HUDEP-2 (cell line): ENCODE data around the gene TPD52L2.
"Not testable (repeated sequence)": the region's sequence is repeated elsewhere in the genome, so short reads cannot be mapped to it uniquely, and the experiment has no call there.

Source experiments
- DNase-seq, 76 experiments: peaks; one replicate each; lab custom pipeline; 2025; ENCODE audit not compliant: unreplicated experiment in 76 of 76; lab: John Stamatoyannopoulos, UW

TPD52L2 gene

DNA sequence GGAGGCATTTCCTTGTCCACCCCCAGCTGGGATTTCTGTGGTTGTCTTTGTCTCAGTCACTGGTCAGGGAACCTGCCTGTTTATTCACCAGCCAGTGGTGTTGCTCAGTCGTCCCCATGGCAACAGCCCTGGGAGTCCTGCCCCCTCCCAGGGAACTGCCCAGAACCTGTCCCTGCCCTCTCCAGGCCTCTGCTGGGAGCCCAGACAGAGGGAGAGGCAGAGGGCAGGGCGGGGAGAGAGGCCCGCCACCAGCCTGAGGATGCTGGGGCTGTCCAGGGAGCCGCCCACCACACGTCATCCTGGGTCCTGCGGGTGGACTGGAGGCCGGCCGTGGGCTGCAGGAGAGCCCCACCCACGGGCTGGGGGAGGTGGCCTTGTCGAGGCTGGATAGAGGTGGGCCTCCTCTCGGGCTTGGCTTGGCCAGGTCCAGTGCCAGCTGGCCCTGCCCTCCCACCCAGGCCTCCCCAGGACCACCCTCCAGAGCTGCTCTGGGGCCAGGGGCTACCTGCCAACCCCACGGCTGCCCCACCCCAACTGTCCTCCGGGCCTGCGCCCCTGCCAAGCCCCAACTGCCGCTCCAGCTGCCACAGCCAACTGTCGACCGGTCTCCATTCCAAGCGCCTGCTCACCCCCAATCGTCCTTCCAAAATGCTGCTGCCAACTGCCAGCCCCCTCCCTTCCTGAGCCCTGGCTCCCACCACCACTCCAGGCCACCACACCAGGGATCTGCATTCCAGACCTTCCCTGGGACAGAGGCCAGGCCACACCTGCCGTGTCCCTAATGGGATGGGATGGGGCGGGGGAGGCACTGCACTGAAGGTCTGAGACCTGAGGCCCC, 29.8 kb upstream of the TPD52L2 start:
- peak in 52 of 76 experiments; percentile 5 to 86 (median 34) for DNase-seq

DNA sequence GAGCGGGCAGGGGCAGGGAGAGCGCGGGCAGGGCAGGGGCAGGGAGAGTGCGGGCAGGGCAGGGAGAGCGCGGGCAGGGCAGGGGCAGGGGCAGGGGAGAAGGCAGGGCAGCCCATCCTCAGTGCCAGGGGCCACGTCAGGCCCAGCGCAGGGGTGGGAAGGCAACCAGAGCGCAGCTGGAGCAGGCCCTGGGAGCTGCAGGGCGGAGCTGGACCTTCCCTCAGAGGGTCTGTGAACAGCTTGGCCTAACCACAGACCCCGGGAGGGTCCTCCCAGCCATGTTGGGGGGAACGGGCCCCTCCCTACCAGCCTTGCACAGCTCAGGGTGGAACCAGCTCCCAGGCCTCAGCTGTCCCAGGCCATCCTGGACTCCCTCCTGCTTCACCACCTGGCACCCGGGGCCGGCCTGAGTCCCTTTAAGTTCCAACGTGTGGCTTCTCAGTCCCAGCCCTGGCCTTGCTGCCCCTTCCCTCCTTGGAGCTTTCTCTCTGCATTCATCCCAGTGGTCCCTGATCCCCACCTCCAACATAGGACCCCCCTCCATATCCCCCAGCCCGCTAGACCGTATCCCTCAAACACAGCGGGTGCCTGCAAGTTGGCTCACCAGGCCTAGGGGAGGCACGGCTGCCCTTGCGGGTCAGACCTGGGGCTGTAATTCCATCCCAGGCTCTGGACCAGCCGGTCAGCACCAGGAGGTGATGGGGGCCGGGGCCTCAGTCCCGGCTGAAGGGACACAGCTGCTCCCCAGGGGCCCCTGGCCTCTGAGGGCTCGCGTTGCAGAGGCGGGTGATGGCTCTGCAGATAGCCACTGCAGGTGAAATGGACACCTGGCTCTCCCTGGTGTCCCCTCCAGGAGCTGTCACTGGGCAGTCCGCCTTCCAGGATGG, 28.4 kb upstream of the TPD52L2 start:
- no peak for DNase-seq

DNA sequence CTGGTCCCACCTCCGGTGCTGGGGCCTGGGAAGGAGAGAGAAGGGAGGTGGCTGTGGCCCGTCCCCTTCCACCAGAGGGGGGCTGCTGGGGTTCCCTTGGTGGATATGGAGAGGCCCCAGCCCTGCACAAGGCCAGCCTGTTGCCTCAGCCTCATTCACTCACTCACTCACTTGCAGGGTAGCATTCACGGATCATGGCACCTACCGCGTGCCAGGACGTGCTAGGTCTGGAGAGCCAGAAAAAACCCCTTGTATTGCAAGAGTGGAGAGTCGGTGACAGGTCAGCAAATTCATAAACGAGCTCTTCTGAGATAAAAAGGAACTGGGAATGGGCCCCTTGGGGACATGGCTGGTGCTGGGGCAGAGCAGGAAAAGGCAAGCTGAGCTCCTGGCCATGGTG, 27.6 kb upstream of the TPD52L2 start:
- no peak for DNase-seq

DNA sequence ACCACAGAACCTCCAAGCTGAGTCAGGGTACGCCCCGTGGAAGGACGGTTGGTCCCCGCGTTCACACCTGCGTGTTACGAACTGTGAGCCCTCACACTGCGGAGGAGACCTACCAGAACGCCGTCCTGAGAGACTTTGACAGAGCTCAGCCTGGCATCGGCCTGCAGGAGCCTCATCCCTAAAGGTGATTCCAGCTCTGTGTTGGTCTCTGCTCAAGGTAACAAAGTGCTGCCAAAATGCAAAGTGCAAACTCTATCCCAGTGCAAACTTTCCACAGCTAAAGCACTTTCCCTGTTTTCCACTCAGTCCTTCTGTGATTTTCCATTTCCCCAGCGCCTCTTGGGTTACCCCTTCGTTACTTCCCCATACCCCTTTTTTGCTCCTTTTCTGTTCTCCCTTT, 25.4 kb upstream of the TPD52L2 start:
- no peak for DNase-seq

DNA sequence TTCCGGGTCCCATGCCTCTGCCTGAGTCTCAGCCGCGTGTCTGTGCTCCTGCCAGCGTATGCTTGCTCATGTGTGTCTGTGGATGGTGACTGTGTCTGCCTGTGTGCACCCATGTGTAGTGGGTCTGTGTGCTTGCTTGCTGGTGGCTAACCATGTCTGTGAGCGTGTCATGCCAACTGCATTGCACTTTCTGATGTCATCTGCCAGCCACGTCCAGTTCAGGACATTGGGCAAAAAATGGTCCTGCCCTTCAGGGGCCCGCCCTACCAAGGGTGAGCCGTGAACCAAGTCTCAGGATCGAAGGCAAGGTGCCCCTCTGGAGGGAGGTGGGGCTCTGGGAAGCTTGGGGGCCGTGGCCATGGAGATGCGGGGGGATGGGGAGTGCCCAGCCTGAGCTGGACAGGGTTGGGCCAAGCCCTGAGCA, 24.7 kb upstream of the TPD52L2 start:
- no peak for DNase-seq

DNA sequence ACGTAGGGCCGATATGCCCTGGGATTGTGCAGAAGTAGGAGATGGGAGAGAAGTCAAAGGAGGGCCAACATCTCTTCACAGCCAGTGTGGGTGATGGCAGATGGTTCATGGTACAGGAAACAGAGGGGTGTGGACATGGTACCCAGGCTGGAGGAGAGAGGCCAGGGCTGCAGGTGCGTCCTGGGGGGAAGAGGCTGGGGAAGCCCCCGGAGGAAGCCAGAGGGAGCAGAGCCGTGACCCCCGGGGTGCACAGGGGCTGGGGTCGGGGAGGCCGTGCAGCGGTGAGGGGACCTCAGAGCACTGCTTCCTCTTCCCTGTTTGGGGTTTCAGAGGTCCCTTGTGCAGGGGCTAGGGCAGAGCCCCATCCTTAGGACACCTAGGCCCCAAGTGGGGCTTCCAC, 22.8 kb upstream of the TPD52L2 start:
- DNase-seq = no peak

DNA sequence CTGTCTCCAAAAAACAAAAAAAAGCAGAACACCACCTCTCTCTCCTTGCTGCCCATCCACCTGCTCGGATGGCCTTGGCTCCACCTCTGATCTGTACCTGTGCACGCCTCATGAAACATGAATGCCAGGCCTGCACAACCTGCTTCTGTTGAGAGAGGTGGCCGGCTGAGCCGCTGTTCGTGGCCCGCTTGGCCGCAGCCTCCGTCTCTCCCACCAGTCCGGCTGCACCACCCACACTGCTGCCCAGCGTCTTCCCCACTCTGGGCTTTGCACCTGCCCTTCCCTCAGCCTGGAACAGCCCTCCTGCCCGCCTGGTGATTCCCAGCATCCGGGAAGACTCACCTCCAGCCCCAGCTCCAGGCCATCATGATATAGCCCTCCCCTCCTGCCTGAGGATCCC, 21.8 kb upstream of the TPD52L2 start:
- no peak for DNase-seq

DNA sequence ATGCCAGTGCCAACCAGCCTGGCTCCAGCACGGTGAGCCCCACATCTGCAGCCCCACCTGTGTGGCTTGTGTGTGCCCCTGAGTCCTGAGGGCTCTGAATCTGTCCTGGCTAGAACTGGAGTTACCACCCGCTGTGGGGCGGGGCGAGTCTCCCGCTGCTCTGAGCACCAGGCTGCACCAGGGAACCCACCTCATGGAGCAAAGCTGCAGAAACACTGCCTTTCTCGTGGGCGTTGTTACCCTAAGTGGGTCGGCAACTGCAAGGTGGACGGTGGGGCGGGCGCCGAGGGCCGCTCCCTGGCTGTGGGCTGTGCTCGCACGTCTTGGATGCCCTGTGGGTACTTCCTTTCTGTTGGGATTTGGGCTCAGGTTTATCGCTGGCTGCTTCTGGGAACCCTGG, 21.3 kb upstream of the TPD52L2 start:
- no peak for DNase-seq

DNA sequence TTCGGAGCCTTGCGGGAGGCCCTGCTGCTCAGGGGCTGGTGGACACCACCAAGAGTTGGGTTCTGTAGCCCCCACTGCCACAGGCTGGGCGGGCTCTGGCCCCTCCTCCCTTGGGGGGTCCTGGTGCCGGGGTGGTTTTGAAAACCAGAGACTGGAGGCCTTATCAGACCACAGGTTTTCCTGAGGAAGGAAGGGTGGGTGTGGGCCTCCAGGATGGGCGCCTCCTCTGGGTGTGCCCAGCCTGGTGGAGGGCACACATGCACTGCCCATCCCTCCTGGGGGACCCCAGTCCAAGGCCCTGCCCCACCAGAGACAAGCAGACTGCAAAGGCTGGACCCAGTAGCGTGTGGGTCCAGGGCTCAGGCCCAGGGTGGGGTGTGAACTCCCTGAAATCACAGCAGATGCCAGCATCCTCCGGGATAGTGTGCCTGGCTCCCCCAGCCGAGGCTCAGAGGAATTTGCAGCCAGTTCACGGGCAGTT, 20.5 kb upstream of the TPD52L2 start:
- no peak for DNase-seq

DNA sequence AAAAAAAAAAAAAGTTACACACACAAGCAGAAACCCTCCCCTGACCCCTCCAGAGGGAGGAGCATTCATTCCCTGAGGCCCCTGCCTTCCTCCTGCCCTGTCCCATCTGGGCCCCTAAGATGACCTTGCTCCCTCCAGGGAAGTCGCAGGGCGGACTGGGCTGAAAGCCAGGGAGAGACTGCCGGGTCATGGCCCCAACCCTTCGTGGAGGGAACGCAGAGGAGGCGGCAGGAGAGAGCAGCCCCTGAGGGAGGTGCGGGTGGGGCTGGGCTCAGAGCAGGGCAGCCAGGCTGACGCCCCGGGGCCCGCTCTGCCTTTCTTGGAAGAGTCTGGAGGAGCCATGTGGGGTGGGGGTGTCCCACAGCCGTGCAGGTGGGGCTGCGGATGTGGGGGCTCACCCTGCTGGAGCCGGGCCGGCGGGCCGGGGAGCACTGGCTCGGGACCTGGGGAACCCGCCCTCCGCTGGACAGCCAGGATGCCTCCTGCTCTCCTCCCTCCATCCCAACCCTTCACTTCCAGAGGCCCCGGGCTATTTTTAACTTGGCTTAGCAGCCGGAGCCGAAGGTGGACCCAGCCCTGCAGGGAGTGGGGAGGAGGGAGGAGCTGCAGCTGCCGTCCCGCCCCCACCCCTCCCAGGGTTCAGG, 18.8 kb upstream of the TPD52L2 start:
- peak in 6 of 76 experiments; percentile 6 to 39 (median 26) for DNase-seq

DNA sequence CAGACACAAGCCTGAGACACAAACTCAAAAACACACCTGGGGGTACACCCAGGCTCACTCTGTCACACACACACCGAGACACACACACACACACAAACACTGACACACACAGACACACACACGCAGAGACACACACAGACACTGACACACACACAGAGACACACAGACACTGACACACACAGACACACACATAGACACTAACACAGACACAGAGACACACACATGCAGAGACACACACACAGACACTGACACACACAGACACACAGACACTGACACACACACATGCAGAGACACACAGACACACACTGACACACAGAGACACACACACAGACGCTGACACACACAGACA, 18.2 kb upstream of the TPD52L2 start:
- DNase-seq = no peak

DNA sequence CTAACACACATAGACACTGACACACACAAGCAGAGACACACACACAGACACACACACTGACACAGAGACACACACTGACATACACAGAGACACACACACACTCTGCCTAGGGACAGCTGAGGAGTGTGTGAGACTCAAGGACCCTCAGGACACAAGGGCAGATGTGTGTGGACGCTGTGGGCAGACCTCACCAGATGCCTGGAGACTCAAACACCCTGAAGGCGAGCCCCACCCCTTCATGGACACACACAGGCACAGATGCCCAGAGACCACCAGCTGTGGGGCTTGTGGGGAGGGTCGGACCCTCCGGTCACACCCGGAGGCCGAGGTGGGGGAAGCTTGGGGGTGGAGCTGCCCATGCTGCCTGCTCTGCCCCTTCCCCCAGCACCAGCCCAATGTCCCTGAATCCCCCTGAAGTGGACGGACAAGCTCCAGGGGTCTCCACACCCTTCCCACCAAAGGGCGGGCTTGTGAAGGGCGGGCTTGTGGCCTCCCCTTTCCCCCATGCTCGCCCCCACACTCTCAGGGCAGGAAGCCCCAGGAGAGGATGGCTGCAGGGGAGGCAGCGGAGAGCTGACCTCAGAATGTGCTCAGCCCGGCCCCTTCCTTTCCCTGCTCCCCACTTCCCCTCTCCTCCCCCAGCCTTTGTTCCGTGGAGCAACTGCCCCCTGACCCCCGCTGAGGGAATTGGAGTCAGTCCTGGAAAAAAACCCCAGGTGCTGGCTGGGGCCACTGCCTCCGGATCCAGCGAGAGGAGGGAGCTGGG, 17.6 kb upstream of the TPD52L2 start:
- no peak for DNase-seq

DNA sequence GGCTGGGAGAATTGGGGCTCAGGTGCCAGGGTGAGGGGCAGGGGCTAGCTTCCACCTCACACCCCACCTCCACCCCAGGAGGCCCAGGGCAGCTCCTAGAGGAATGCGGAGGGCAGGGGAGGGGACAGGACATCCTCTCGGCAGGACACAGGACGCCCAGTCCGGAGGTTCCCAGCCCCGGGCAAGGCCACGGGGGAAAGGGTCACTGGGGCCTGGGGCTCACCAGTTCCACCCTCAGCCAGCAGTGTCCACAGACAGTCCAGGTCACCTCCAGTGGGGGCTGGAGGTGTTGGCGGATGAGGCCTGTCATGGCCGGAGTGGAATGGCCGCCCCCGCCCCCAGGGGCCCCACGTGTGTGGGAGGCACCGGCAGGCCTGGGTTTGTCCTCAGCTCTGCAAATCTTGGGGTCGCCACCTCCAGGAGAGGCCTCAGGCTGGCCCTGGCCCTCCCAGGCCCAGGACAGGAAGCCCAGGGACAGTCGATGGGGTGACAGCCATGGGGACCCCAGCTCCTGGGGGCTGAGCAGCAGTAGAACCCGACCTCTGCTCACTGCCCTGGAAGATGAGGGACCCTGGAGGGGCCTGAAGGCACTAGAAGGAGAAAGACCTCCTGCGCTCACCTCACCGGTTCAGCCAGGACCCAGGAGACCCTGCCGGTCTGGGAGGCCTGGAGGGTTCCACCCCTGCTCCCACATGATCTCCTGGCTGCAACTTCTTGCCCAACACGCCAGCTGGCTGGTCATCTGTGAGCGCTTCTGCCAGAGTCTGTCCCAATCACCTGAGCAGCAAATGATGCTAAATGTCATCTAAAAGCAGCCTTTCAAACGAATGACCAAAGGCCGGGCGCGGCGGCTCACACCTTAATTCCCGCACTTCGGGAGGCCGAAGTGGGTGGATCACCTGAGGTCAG, 16.8 kb upstream of the TPD52L2 start:
- DNase-seq = no peak

DNA sequence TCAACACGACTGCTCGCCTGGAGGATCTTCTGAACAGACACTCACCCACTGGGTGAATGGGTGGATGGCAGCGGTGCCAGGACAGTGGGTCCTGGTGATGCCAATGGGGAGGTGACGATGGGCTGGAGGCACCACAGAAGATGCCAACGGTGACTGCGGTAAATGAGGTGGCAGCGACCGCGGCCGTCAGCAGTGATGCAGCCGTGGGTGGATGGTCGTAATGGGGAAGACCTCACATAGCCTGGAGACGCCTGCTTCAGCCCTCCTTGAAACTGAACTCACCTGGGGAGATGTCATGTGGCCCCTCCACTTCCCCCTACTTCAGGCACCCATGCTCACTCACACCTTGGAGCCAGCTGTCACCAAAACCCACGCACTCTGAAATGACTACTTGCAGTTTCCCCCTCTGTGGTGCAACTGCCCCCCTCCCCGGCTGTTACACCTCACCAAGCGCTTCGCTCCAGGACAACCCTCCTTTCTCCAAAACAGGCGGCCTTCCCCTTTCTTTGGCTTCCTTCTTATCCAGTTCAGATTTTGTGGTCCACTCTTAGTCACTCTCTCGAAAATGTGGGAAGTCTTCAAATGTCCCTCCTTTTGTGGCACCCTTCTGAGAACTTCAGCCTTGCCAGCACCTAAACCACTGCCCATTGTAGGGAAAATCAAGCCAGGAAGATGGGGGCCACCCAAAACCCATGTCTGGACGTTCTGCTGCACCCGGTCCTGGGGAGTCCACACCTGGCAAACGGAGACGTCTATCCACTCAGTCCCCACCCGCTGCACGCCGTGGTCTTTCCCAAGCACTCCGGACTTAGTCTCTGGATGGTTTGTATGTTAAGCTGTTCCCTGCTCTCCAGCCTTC, 14.2 kb upstream of the TPD52L2 start:
- DNase-seq = no peak

DNA sequence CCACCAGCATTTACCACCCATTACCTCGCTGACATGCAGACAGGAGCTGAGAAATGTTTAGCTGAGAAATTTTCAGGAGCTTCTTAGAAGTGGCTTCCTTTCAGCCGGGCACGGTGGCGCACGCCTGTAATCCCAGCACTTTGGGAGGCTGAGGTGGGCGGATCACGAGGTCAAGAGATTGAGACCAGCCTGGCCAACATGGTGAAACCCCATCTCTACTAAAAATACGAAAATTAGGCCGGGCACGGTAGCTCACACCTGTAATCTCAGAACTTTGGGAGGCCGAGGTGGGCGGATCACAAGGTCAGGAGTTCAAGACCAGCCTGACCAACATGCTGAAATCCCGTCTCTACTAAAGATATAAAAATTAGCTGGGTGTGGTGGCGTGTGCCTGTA, 13.5 kb upstream of the TPD52L2 start:
- not testable (repeated sequence) for DNase-seq

DNA sequence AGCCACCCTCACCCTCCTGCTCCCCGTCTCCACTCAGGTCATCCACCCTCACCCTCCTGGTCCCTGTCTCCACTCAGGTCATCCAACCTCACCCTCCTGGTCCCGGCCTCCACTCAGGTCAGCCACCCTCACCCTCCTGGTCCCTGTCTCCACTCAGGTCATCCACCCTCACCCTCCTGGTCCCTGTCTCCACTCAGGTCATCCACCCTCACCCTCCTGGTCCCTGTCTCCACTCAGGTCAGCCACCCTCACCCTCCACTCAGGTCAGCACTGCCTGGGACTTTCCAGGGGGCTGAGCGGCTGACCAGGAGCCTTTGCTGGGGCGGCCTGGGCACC, 11.4 kb upstream of the TPD52L2 start:
- not testable (repeated sequence) for DNase-seq

DNA sequence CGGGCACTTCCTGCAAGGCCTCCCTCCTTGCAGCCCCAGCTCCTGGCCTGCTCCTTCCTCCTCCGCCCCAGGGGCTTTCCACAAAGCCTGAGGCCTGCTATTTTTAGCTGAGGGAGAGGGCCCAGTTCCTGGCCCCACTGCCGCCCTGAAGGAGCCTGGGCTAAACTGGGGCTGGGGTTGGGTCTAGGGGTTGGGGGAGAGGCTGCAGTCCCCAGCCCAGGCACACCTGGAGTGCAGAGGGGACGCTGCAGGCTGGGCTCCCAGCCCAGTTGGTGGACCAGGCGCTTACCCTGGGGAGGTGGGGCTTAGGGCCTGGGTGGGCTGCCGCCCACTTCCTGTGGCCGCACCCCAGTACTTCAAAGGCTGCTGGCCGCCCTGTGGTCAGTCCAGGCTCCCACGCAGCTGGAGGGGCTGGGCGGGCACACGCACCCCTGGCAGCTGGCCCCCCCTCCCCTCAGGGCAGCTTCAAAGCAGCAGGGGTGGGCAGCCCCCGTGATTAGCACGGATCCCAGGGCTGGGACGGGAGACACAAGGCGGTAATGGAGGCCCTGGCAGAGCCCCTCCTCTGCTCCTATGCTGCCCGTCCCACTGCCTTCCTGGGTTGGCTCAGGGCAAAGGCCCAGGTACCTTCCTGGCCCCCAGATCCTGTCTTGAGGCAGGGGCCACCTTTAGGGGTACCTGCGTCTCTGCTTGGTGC, 10.9 kb upstream of the TPD52L2 start:
- no peak for DNase-seq

DNA sequence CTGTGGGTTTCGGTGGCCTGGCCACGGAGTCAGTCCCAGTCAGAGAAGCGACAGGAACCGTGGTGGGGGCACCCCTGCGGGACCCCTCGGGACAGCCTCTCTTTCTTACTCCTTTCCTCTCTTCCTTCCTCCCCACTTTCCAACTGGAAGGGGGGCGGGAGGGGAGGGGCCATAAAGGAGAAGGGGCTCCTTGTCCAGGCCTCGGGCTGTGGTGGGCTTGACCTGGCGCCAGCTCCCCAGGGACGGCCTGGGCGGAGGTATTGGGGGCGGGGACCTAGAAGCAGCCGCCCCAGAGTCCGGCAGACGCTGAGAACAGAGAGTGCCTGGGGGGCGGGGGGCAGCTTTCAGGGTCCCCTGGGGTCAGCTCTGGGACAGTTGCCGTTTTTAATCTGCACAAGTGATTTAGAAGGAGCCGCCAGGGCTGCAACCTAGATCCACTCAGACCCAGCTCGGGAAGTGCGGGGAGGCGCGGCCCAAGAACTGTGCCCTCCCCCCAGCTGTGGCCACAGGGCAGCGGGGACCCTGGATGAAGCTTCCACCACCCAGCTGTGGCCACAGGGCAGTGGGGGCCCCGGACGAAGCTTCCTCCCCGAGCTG, 10.2 kb upstream of the TPD52L2 start:
- DNase-seq = no peak
